ENCODE results near the gene CADM1. TPM values are rescaled to one million over a fixed set of nuclear protein-coding genes. Genes with fewer than 3 reads are reported as not detected.

The CADM1 gene
- total RNA-seq, 1 experiment from 2014 or later: 1.1 TPM

DNA sequence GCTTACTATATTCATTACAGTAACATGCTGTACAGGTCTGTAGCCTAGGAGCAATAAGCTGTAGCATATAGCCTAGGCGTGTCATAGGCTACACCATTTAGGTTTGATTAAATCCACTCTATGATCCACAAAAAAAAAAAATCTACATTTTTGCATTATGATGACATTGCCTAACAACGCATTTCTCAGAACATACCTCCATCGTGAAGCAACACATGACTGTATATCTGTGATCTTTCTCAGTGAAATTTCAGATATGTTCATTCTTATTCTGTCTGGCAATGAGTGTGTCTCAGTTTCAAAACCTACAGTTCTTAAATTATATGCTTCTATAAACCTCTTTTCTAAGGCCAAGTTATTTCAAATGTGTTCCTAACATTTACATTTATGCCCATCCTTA lies 140.3 kb downstream of the CADM1 start:
- ATAC-seq: no peak

GRCh38 chr11:115363426-115363825 lies 140.8 kb downstream of the CADM1 start:
- TF ChIP-seq, protein P1, sequence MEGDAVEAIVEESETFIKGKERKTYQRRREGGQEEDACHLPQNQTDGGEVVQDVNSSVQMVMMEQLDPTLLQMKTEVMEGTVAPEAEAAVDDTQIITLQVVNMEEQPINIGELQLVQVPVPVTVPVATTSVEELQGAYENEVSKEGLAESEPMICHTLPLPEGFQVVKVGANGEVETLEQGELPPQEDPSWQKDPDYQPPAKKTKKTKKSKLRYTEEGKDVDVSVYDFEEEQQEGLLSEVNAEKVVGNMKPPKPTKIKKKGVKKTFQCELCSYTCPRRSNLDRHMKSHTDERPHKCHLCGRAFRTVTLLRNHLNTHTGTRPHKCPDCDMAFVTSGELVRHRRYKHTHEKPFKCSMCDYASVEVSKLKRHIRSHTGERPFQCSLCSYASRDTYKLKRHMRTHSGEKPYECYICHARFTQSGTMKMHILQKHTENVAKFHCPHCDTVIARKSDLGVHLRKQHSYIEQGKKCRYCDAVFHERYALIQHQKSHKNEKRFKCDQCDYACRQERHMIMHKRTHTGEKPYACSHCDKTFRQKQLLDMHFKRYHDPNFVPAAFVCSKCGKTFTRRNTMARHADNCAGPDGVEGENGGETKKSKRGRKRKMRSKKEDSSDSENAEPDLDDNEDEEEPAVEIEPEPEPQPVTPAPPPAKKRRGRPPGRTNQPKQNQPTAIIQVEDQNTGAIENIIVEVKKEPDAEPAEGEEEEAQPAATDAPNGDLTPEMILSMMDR (conservative IDR thresholded peaks at IDR 0.05; ENCODE audit: low read depth, low read length): no peak
- TF ChIP-seq EZH2phosphoT487 (IDR thresholded peaks at IDR 0.05; ENCODE audit: borderline replicate concordance, low read length) (no peak), EZH2 (IDR thresholded peaks at IDR 0.05; ENCODE audit: low read length, unreplicated experiment) (no peak)
- DNase-seq (no peak), ATAC-seq (no peak)
- no TSS peak for BruUV-seq (replicated peaks)
- Histone ChIP-seq H3F3A (ENCODE audit: low read length, unreplicated experiment) (no peaks in the 10 kb centered on the region), H3K36me3 (ENCODE audit: low read depth, low read length) (no peaks in the 10 kb centered on the region), H2AFZ (ENCODE audit: low read length) (no peak overlapping the region), H3K4me1 (ENCODE audit: insufficient read depth, low read length) (no peaks in the 10 kb centered on the region), H3K27me3 (ENCODE audit: low read length) (no peaks in the 10 kb centered on the region), H3K4me2 (ENCODE audit: low read length) (no peak overlapping the region), H4K20me1 (ENCODE audit: low read length) (no peaks in the 10 kb centered on the region), H3K4me3 (ENCODE audit: low read length) (no peak overlapping the region), H3K27ac (ENCODE audit: low read length) (no peak overlapping the region), H3K9me3 (ENCODE audit: low read length) (0 out of 2 replicates have a peak, but pooled peaks cover 5% of the 10 kb centered on the region), H3K9me2 (replicated peaks; ENCODE audit: low read length) (no peaks in the 10 kb centered on the region), H3K79me2 (ENCODE audit: low read length) (no peaks in the 10 kb centered on the region), H3K9ac (ENCODE audit: low read length) (no peak overlapping the region)
- ChIA-PET POLR2A (ENCODE audit: unreplicated experiment) (no interaction called here), CTCF (no interaction called here)
- intact Hi-C loops (cut with micrococcal nuclease): no loop called here

More for the DNA sequence above, 140.3 kb downstream of the CADM1 start:
- Histone ChIP-seq H3K4me2 (ENCODE audit: low read length) (no peak overlapping the region), H3K79me2 (ENCODE audit: low read length) (no peaks in the 10 kb centered on the region), H3K4me1 (ENCODE audit: insufficient read depth, low read length) (no peaks in the 10 kb centered on the region), H2AFZ (ENCODE audit: low read length) (no peak overlapping the region), H3F3A (ENCODE audit: low read length, unreplicated experiment) (no peaks in the 10 kb centered on the region), H3K4me3 (ENCODE audit: low read length) (no peak overlapping the region), H3K27ac (ENCODE audit: low read length) (no peak overlapping the region), H3K9ac (ENCODE audit: low read length) (no peak overlapping the region), H4K20me1 (ENCODE audit: low read length) (no peaks in the 10 kb centered on the region), H3K36me3 (ENCODE audit: low read depth, low read length) (no peaks in the 10 kb centered on the region), H3K27me3 (ENCODE audit: low read length) (no peaks in the 10 kb centered on the region), H3K9me2 (replicated peaks; ENCODE audit: low read length) (no peaks in the 10 kb centered on the region), H3K9me3 (ENCODE audit: low read length) (0 out of 2 replicates have a peak, but pooled peaks cover 1% of the 10 kb centered on the region)
- intact Hi-C loops (cut with micrococcal nuclease): no loop called here
- BruUV-seq (replicated peaks): no TSS peak
- POLR2A ChIA-PET (ENCODE audit: unreplicated experiment): no interaction called here
- CTCF ChIA-PET: no interaction called here
- TF ChIP-seq EZH2phosphoT487 (IDR thresholded peaks at IDR 0.05; ENCODE audit: borderline replicate concordance, low read length): no peak
- no peak for TF ChIP-seq EZH2 (IDR thresholded peaks at IDR 0.05; ENCODE audit: low read length, unreplicated experiment)
- TF ChIP-seq, protein P1 (conservative IDR thresholded peaks at IDR 0.05; ENCODE audit: low read depth, low read length): no peak
- DNase-seq: no peak

DNA sequence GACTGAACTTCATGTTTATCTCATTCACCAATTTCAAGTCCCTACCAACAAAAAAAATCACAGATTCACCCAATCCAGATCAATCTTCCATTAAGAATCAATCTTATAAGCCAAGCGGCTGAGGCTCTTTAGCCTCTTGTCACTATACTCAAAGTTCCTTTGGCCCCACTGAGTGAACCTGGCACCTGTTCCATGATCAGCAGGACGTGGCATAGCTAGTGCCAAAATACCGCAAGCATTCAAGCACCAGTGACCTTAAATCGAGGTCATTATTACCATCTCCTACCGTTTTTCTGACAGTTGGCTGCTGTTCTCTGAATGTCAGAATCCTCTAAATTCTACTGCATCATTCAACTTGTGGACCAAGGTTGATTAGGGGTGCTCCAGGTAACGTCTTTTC lies 141.2 kb downstream of the CADM1 start:
- Histone ChIP-seq H3K79me2 (ENCODE audit: low read length) (no peaks in the 10 kb centered on the region), H3K9me3 (ENCODE audit: low read length) (0 out of 2 replicates have a peak, but pooled peaks cover 5% of the 10 kb centered on the region), H4K20me1 (ENCODE audit: low read length) (no peaks in the 10 kb centered on the region), H3K4me2 (ENCODE audit: low read length) (no peak overlapping the region), H3K4me3 (ENCODE audit: low read length) (no peak overlapping the region), H3K4me1 (ENCODE audit: insufficient read depth, low read length) (no peaks in the 10 kb centered on the region), H2AFZ (ENCODE audit: low read length) (no peak overlapping the region), H3K27ac (ENCODE audit: low read length) (no peak overlapping the region), H3K27me3 (ENCODE audit: low read length) (no peaks in the 10 kb centered on the region), H3K9me2 (replicated peaks; ENCODE audit: low read length) (no peaks in the 10 kb centered on the region), H3F3A (ENCODE audit: low read length, unreplicated experiment) (no peaks in the 10 kb centered on the region), H3K36me3 (ENCODE audit: low read depth, low read length) (no peaks in the 10 kb centered on the region), H3K9ac (ENCODE audit: low read length) (no peak overlapping the region)
- TF ChIP-seq EZH2 (IDR thresholded peaks at IDR 0.05; ENCODE audit: low read length, unreplicated experiment): no peak
- TF ChIP-seq, protein P1 (conservative IDR thresholded peaks at IDR 0.05; ENCODE audit: low read depth, low read length): no peak
- TF ChIP-seq EZH2phosphoT487 (IDR thresholded peaks at IDR 0.05; ENCODE audit: borderline replicate concordance, low read length): no peak
- no TSS peak for BruUV-seq (replicated peaks)
- ChIA-PET CTCF (no interaction called here), POLR2A (ENCODE audit: unreplicated experiment) (no interaction called here)
- ATAC-seq: no peak
- DNase-seq: no peak
- intact Hi-C loops (cut with micrococcal nuclease): no loop called here
